ENCODE measurements around the gene ANO7.

Gene ANO7

DNA sequence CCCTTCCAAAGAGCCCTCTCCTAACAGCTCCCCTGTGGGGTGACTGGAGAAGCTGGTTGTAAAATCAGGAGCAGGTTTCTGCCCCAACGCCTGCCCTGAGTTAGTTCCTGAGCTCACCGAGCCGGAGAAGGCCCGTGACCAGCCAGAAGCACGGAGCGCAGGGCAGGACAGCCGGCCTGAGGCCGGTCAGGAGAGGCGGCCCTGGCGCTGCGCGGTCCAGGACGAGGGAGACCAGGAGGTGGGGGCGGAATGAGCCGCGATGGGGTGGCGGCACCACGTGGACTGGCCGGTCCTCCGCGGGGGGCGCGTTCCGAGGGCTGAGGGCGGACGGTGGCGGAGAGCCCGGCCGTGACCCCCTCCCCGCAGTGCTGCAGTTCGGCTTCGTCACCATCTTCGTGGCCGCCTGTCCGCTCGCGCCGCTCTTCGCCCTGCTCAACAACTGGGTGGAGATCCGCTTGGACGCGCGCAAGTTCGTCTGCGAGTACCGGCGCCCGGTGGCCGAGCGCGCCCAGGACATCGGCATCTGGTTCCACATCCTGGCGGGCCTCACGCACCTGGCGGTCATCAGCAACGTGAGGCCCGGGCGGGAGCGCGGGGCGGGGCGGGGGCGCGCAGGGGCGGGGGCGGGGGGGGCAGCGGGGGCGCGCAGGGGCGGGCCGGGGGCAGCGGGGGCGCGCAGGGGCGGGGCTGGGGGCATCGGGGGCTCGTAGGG, 29.0 kb downstream of the ANO7 start:
- in situ Hi-C loops (cut with MboI; ENCODE audit: low pct_unique_long_range_greater_than_20kb, low sequenced_read_pairs, unreplicated experiment) = no loop called here
- TF ChIP-seq CTCF (IDR thresholded peaks at IDR 0.05; ENCODE audit: extremely low read depth, insufficient read depth, missing control alignments) = no peak
- peak; percentile 91 for DNase-seq (ENCODE audit: low spot score)

DNA sequence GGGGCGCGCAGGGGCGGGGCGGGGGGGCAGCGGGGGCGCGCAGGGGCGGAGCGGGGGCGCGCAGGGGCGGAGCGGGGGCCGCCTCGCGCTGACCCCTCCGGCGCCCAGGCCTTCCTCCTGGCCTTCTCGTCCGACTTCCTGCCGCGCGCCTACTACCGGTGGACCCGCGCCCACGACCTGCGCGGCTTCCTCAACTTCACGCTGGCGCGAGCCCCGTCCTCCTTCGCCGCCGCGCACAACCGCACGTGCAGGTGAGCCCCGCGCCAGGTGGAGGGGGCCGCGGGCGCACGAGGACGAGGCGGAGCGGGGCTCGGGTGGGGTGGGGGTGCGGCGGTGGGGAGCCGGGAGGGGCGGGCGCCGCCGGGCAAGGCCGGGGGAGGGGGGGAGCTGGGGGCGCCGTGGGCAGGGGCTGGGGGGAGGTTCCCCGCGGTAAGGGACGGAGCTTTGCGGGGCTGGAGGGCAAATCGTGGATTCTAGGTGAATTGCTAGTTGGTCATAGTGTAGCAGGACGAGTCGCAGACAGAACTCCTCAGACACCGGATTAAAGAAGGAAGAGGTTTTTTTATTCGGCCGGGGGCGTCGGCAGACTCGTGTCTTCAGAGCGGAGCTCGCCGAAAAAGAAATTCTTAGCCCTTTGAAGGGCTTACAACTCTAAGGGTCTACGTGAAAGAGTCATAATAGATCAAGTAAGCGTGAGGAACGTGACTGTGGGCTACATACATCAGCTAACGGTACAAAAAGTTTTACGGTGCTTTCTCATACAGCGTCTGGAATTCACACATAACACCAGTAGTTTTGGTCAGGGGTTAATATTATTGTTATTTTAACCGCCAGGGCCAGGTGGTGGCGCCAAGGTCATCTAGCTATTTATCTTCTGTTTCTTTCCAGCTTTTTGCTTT, 29.9 kb downstream of the ANO7 start:
- peak; percentile 80 for DNase-seq (ENCODE audit: low spot score)
- in situ Hi-C loops (cut with MboI; ENCODE audit: low pct_unique_long_range_greater_than_20kb, low sequenced_read_pairs, unreplicated experiment) = no loop called here
- TF ChIP-seq CTCF (IDR thresholded peaks at IDR 0.05; ENCODE audit: extremely low read depth, insufficient read depth, missing control alignments) = peak; percentile 50

DNA sequence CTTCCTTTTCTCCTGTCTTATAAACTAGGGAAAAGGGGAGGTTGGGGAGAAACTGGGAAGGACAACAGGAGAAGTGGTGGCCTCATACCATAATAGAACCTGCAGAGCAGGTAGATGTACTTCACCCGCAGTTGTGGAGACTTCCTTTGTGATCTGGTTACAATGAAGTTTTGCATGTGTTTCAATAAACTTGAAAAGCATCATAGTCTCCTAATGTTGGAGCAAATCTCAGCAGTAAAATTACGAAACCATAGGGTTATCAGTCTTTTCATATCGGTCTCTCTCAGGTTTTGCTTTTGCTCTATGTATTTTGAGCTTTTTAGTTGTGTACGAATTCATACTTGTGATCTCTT, 30.5 kb downstream of the ANO7 start:
- TF ChIP-seq CTCF (IDR thresholded peaks at IDR 0.05; ENCODE audit: extremely low read depth, insufficient read depth, missing control alignments) = no peak
- DNase-seq (ENCODE audit: low spot score) = no peak
- in situ Hi-C loops (cut with MboI; ENCODE audit: low pct_unique_long_range_greater_than_20kb, low sequenced_read_pairs, unreplicated experiment) = no loop called here

- no peak for DNase-seq (ENCODE audit: low spot score)
- TF ChIP-seq CTCF (IDR thresholded peaks at IDR 0.05; ENCODE audit: extremely low read depth, insufficient read depth, missing control alignments) = no peak
- in situ Hi-C loops (cut with MboI; ENCODE audit: low pct_unique_long_range_greater_than_20kb, low sequenced_read_pairs, unreplicated experiment) = no loop called here
Measured at GRCh38 chr2:241219856-241220356, 31.4 kb downstream of the ANO7 start.

DNA sequence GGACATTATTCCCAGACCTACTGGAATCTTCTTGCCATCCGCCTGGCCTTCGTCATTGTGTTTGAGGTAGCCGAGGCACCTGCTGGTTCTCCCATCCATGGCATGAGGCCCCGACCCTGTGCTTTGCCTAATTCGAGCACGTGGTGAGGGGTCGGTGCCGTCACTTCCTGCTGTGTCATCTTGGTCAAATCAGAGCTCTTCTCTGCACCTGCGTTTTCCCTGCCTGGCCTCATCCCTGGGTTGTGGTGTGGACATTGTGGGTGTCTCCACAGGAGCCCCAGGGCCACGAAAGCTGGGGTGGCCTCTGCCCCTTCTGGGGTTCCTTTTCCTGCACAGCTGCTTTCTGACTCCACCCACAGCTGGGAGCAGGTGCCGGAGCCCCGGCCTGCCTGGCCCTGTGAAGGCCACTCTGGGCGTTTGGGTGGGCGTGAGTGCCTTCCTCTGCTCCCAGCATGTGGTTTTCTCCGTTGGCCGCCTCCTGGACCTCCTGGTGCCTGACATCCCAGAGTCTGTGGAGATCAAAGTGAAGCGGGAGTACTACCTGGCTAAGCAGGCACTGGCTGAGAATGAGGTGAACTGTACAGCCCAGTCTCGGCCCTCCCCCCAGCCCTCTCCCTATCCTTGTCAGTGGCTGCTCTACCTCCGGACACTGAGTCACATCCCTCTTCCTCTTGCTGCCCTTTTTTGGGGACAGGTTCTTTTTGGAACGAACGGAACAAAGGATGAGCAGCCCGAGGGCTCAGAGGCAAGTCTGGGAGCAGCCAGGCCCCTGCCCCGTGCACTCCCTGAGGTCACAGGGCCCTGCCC, 34.9 kb downstream of the ANO7 start:
- no peak for DNase-seq (ENCODE audit: low spot score)
- TF ChIP-seq CTCF (IDR thresholded peaks at IDR 0.05; ENCODE audit: extremely low read depth, insufficient read depth, missing control alignments) = no peak
- in situ Hi-C loops (cut with MboI; ENCODE audit: low pct_unique_long_range_greater_than_20kb, low sequenced_read_pairs, unreplicated experiment) = no loop called here

Measured in GM13977 (cell line).